HFFc6 (cell line): ENCODE data around the gene OSBP2. TPM values are rescaled to one million over a fixed set of nuclear protein-coding genes. Genes with fewer than 3 reads are reported as not detected.

Source experiments
- DNase-seq: peaks from one replicate; pipeline ENCODE4 v3.0.0-alpha.2; 2018
- H3K27ac Mint-ChIP-seq: 2 replicates; pipeline ENCODE4 v1.8.0; 2020; ENCODE audit warnings: mild to moderate bottlenecking, mixed read lengths
- H3K27me3 Mint-ChIP-seq: 2 replicates; pipeline ENCODE4 v1.8.0; 2021; ENCODE audit warnings: mild to moderate bottlenecking, moderate library complexity, mixed read lengths; ENCODE audit not compliant: insufficient read depth
- H3K36me3 Mint-ChIP-seq: 2 replicates; pipeline ENCODE4 v1.8.0; 2021; ENCODE audit warnings: low read depth, mixed read lengths
- H3K4me1 Mint-ChIP-seq: 2 replicates; pipeline ENCODE4 v1.8.0; 2020; ENCODE audit warnings: low read depth, mixed read lengths
- H3K4me3 Mint-ChIP-seq: 2 replicates; pipeline ENCODE4 v1.8.0; 2020; ENCODE audit warnings: mild to moderate bottlenecking, moderate library complexity, mixed read lengths
- H3K9me3 Mint-ChIP-seq: 2 replicates; pipeline ENCODE4 v1.8.0; 2020; ENCODE audit warnings: mild to moderate bottlenecking, mixed read lengths
- CTCF ChIP-seq: fragments of 200-600 bp; sonication (generic); IDR thresholded peaks from 2 replicates; pipeline ENCODE4 v1.5.0; 2021; ENCODE audit warnings: antibody characterized with exemption, mild to moderate bottlenecking
- total RNA-seq, 6 experiments: library from RNA; stranded (reverse); fragmentation: NEBNext Ultra II Directional; extraction: Animal tissue kit (Norgen Biotek cat#: 25700); gene quantifications; 2 replicates in 1 of 6; 3 replicates in 5 of 6; pipeline ENCODE4 v1.2.3, GENCODE V29; 2021

Gene OSBP2
- total RNA-seq, 6 experiments from 2014 or later, result 0.09 to 0.37 (median 0.28) TPM; not detected in 1

GRCh38 chr22:30847583-30847982 is 152.9 kb downstream of the OSBP2 start:
- H3K9me3 Mint-ChIP-seq, result no peaks in the 10 kb centered on the region; the same call in 1 of the 2 replicates
- DNase-seq, result no peak
- peaks cover 5% of the 10 kb centered on the region; the same call in 1 of the 2 replicates for H3K4me1 Mint-ChIP-seq
- H3K36me3 Mint-ChIP-seq, result no peaks in the 10 kb centered on the region
- H3K27ac Mint-ChIP-seq, result no peak overlapping the region
- H3K27me3 Mint-ChIP-seq, result peaks cover 30% of the 10 kb centered on the region
- no peak overlapping the region for H3K4me3 Mint-ChIP-seq
- no peak for TF ChIP-seq CTCF

- no peaks in the 10 kb centered on the region for H3K4me1 Mint-ChIP-seq
- peaks cover 11% of the 10 kb centered on the region; the same call in 1 of the 2 replicates for H3K9me3 Mint-ChIP-seq
- peaks cover 25% of the 10 kb centered on the region for H3K27me3 Mint-ChIP-seq
- no peaks in the 10 kb centered on the region for H3K36me3 Mint-ChIP-seq
- H3K4me3 Mint-ChIP-seq, result no peak overlapping the region
- no peak overlapping the region for H3K27ac Mint-ChIP-seq
- no peak for TF ChIP-seq CTCF
- no peak for DNase-seq
Observed at GRCh38 chr22:30855266-30855665, 160.6 kb downstream of the OSBP2 start.

- no peak for TF ChIP-seq CTCF
- Mint-ChIP-seq H3K27me3 (peaks cover 21% of the 10 kb centered on the region), H3K36me3 (no peaks in the 10 kb centered on the region), H3K4me3 (no peak overlapping the region), H3K27ac (no peak overlapping the region), H3K4me1 (no peaks in the 10 kb centered on the region), H3K9me3 (peaks cover 11% of the 10 kb centered on the region; the same call in 1 of the 2 replicates)
- DNase-seq, result no peak
Observed at GRCh38 chr22:30855677-30856518, 161.2 kb downstream of the OSBP2 start.

- no peaks in the 10 kb centered on the region for H3K4me1 Mint-ChIP-seq
- H3K4me3 Mint-ChIP-seq, result no peak overlapping the region
- H3K27me3 Mint-ChIP-seq, result peaks cover 24% of the 10 kb centered on the region
- H3K36me3 Mint-ChIP-seq, result no peaks in the 10 kb centered on the region
- DNase-seq, result no peak
- H3K27ac Mint-ChIP-seq, result no peak overlapping the region
- peaks cover 11% of the 10 kb centered on the region; the same call in 1 of the 2 replicates for H3K9me3 Mint-ChIP-seq
- no peak for TF ChIP-seq CTCF
Observed at GRCh38 chr22:30856741-30857502, 162.2 kb downstream of the OSBP2 start.

GRCh38 chr22:30857791-30858190 is 163.1 kb downstream of the OSBP2 start:
- DNase-seq, result no peak
- Mint-ChIP-seq H3K27ac (no peak overlapping the region), H3K27me3 (peaks cover 22% of the 10 kb centered on the region), H3K9me3 (peaks cover 9% of the 10 kb centered on the region; the same call in 1 of the 2 replicates), H3K4me1 (no peaks in the 10 kb centered on the region), H3K36me3 (no peaks in the 10 kb centered on the region), H3K4me3 (no peak overlapping the region)
- no peak for TF ChIP-seq CTCF
